GM12878 (cell line): ENCODE data around the gene FSTL4. TPM values are rescaled to one million over a fixed set of nuclear protein-coding genes. Genes with fewer than 3 reads are reported as not detected.

Experiments
- ATAC-seq: fragments of 200-7000 bp; cut with Tn5 transposase; 3 replicates; pipeline ENCODE4 v1.9.1; 2020; ENCODE audit warnings: mild to moderate bottlenecking, moderate library complexity
- BruUV-seq: library from RNA; stranded (reverse); fragments of 400-500 nt; replicated peaks from 2 replicates; lab custom pipeline; 2021; lab: Mats Ljungman, UMichigan
- CTCF ChIA-PET: fragments of 300-600 bp; sonication (Branson Sonifier 250); formaldehyde crosslinking; extraction: SDS; loops from one replicate; lab custom pipeline; 2021; ENCODE audit warnings: inconsistent platforms; lab: Yijun Ruan, JAX
- POLR2A ChIA-PET: fragments of 350-600 bp; formaldehyde crosslinking; extraction: SDS; loops from one replicate; lab custom pipeline; 2021; ENCODE audit warnings: inconsistent platforms; lab: Charles Lee
- RAD21 ChIA-PET: fragments of 300-600 bp; sonication (Branson Sonifier 250); formaldehyde crosslinking; loops from one replicate; lab custom pipeline; 2023; ENCODE audit warnings: antibody characterized with exemption; ENCODE audit not compliant: unreplicated experiment; lab: Charles Lee
- SMC1A ChIA-PET: fragments of 300-600 bp; sonication (Branson Sonifier 250); formaldehyde crosslinking; loops from one replicate; lab custom pipeline; 2023; ENCODE audit not compliant: unreplicated experiment, uncharacterized antibody; lab: Charles Lee
- DNase-seq: peaks from one replicate; pipeline ENCODE4 v3.0.0-alpha.2; 2011; ENCODE audit warnings: low read depth, low spot score
- FAIRE-seq: peaks from 3 replicates; lab custom pipeline; 2011; peaks lifted over from hg19 to GRCh38; lab: Jason Lieb, UNC
- H2AFZ ChIP-seq: 2 replicates; pipeline ENCODE4 v1.6.0; 2011; ENCODE audit warnings: low read depth, low read length, control low read depth; ENCODE audit not compliant: control insufficient read depth
- H3K27ac ChIP-seq: 2 replicates; pipeline ENCODE4 v1.5.1; 2011; ENCODE audit warnings: control low read depth; ENCODE audit not compliant: control insufficient read depth, insufficient read depth
- H3K27me3 ChIP-seq, 2 experiments: replicated peaks in 1 of 2; 2 replicates each; pipeline versions ENCODE4 v1.6.0 to v1.6.1; 2011; ENCODE audit warnings: low read length in 1 of 2; ENCODE audit not compliant: control insufficient read depth in 2 of 2, insufficient read depth in 2 of 2
- H3K36me3 ChIP-seq, 2 experiments: 2 replicates each; pipeline ENCODE4 v1.5.1; 2011; ENCODE audit warnings: low read length in 1 of 2; ENCODE audit not compliant: control insufficient read depth in 2 of 2, insufficient read depth in 2 of 2
- H3K4me1 ChIP-seq: 2 replicates; pipeline ENCODE4 v1.6.1; 2011; ENCODE audit warnings: mild to moderate bottlenecking, low read length, moderate library complexity, mixed read lengths; ENCODE audit not compliant: control insufficient read depth, insufficient read depth
- H3K4me2 ChIP-seq: 2 replicates; pipeline ENCODE4 v1.6.0; 2011; ENCODE audit warnings: control low read depth; ENCODE audit not compliant: control insufficient read depth, insufficient read depth
- H3K4me3 ChIP-seq: fragments of 200-600 bp; sonication (generic); 2 replicates; pipeline ENCODE4 v1.5.1; 2016
- H3K79me2 ChIP-seq: 2 replicates; pipeline ENCODE4 v1.6.0; 2011; ENCODE audit warnings: low read length; ENCODE audit not compliant: control insufficient read depth, insufficient read depth
- H3K9ac ChIP-seq: 2 replicates; pipeline ENCODE4 v1.8.0; 2011; ENCODE audit warnings: low read length, control low read depth, mixed read lengths; ENCODE audit not compliant: control insufficient read depth, insufficient read depth
- H3K9me3 ChIP-seq: replicated peaks from 3 replicates; pipeline ENCODE4 v1.5.1; 2011; ENCODE audit warnings: mild to moderate bottlenecking, low read length; ENCODE audit not compliant: control insufficient read depth, insufficient read depth
- H4K20me1 ChIP-seq: 2 replicates; pipeline ENCODE4 v1.6.0; 2011; ENCODE audit not compliant: control insufficient read depth, insufficient read depth
- ASH2L ChIP-seq: fragments of 300-600, 200-600 bp; sonication (generic); IDR thresholded peaks from 2 replicates; pipeline ENCODE4 v1.6.1; 2017; ENCODE audit warnings: low read depth, mild to moderate bottlenecking, borderline replicate concordance
- CBX5 ChIP-seq: sonication (generic); IDR thresholded peaks from 2 replicates; pipeline ENCODE4 v1.6.1; 2016; ENCODE audit warnings: low read depth, moderate library complexity, mild to moderate bottlenecking, inconsistent platforms
- DPF2 ChIP-seq: fragments of 450-650 bp; IDR thresholded peaks from 2 replicates; pipeline ENCODE4 v1.6.1; 2017; ENCODE audit warnings: mild to moderate bottlenecking
- KLF5 ChIP-seq: fragments of 450-650 bp; IDR thresholded peaks from 2 replicates; pipeline ENCODE4 v1.6.1; 2014; ENCODE audit warnings: mild to moderate bottlenecking; ENCODE audit not compliant: partially characterized antibody
- NBN ChIP-seq: fragments of 450-650 bp; IDR thresholded peaks from 2 replicates; pipeline ENCODE4 v1.6.1; 2016
- POLR2A ChIP-seq: IDR thresholded peaks from 2 replicates; pipeline ENCODE4 v1.6.1; 2011; ENCODE audit warnings: low read depth, mild to moderate bottlenecking, low read length
- RELA ChIP-seq: fragments of 450-650 bp; IDR thresholded peaks from 2 replicates; pipeline ENCODE4 v1.8.0; 2014; ENCODE audit warnings: borderline replicate concordance; ENCODE audit not compliant: partially characterized antibody
- STAT1 ChIP-seq: fragments of 450-650 bp; conservative IDR thresholded peaks from 2 replicates; pipeline ENCODE4 v1.6.1; 2014; ENCODE audit warnings: antibody characterized with exemption, mild to moderate bottlenecking
- STAT3 ChIP-seq: IDR thresholded peaks from 2 replicates; pipeline ENCODE4 v1.6.1; 2011; ENCODE audit warnings: low read depth, low read length, improper control_type of control experiment
- TAF1 ChIP-seq: IDR thresholded peaks from 2 replicates; pipeline ENCODE4 v1.6.1; 2011; ENCODE audit warnings: mild to moderate bottlenecking, low read depth, low read length, borderline replicate concordance
- ZBED1 ChIP-seq: IDR thresholded peaks from 2 replicates; pipeline ENCODE4 v1.6.1; 2016; ENCODE audit warnings: borderline replicate concordance
- WGBS: methylation state at CpG from one replicate; pipeline ENCODE4 v1.1.6; 2016; ENCODE audit warnings: low lambda C conversion rate; ENCODE audit not compliant: insufficient replicate concordance, insufficient coverage; ENCODE audit errors: missing lambda C conversion rate; 5-methylcytosine and 5-hydroxymethylcytosine counted together
- in situ Hi-C: fragments of 300-500 bp; cut with MboI; formaldehyde crosslinking; loops from 9 replicates; pipeline ENCODE4 v1.14.3; 2018; ENCODE audit warnings: mixed read lengths
- intact Hi-C: fragments of 100-400 bp; cut with micrococcal nuclease; formaldehyde crosslinking; loops from one replicate; pipeline ENCODE4 v1.14.2; 2022; ENCODE audit not compliant: unreplicated experiment
- polyA plus RNA-seq, 11 experiments: library from polyadenylated mRNA; depleted of rRNA in 4 of 11; unstranded in 6 of 11; stranded (reverse) in 5 of 11; fragments of >200 nt; fragmentation: Nextera tagmentation in 4 of 11; fragmentation: Illumina TruSeq in 1 of 11; extraction: Ambion mirVana in 4 of 11; extraction: Trizol in 1 of 11; gene quantifications; 1 replicate in 1 of 11; 2 replicates in 10 of 11; pipeline versions ENCODE4 v1.2.1 to v1.2.3, GENCODE V29; 2011 to 2016; ENCODE audit warnings: inconsistent platforms in 2 of 11, missing spikeins in 2 of 11, low read depth in 1 of 11
- total RNA-seq, 4 experiments: library from RNA; depleted of rRNA in 3 of 4; stranded (reverse); fragments of >200 nt in 3 of 4; fragmentation: Illumina TruSeq in 1 of 4; extraction: Trizol in 1 of 4; gene quantifications; 2 replicates each; pipeline versions ENCODE4 v1.2.1 to v1.2.3, GENCODE V29; 2013 to 2021
- TF ChIP-seq, protein P1 (sequence below): fragments of 450-650 bp; IDR thresholded peaks from 2 replicates; pipeline ENCODE4 v1.6.1; 2017; ENCODE audit warnings: mild to moderate bottlenecking, low read depth, inconsistent platforms; ENCODE audit not compliant: poor library complexity, severe bottlenecking
- TF ChIP-seq, protein P2 (sequence below): fragments of 450-650 bp; IDR thresholded peaks from 2 replicates; pipeline ENCODE4 v1.6.1; 2017; ENCODE audit warnings: mild to moderate bottlenecking, moderate library complexity
- TF ChIP-seq, protein P3 (sequence below): fragments of 450-650 bp; IDR thresholded peaks from 2 replicates; pipeline ENCODE4 v1.6.1; 2016; ENCODE audit warnings: mild to moderate bottlenecking
- TF ChIP-seq, protein P4 (sequence below): fragments of 450-650 bp; formaldehyde crosslinking; IDR thresholded peaks from 2 replicates; pipeline ENCODE4 v1.4.0; 2020; ENCODE audit warnings: mild to moderate bottlenecking, moderate library complexity

FSTL4 gene
- total and polyA plus RNA-seq, 10 of the 15 experiments (the other 5 are each of a cell fraction or from before 2014, with no cell fraction given): 0.01 to 0.79 (median 0.21) TPM; not detected in 6

DNA sequence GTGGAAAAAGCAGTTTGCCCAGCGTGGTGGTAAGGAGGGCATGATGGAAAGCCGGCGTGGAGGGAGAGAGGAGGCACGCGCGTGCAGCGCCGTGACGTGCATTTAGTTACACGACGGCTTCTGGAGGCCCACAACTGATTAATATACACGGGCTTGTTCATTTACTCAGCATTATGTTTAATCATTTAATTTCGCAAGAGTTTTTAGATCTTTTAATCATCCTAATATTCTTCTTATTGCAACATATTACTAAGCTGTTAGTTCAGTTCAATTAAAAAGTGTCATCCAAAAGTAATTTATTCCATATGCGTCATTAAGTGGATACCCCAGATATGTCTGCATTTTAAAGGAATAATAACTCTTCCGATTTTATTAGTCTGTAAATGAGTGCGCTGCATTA is 340.0 kb downstream of the FSTL4 start:
- RAD21 ChIA-PET: no interaction called here
- no peak overlapping the region for H3K4me2 ChIP-seq
- DNase-seq: no peak
- H3K4me1 ChIP-seq: no peaks in the 10 kb centered on the region
- no peak overlapping the region for H3K9ac ChIP-seq
- H3K27ac ChIP-seq: no peak overlapping the region
- POLR2A ChIA-PET: no interaction called here
- no peaks in the 10 kb centered on the region for H3K79me2 ChIP-seq
- CTCF ChIA-PET: interaction anchor here (1.1 to 1.3 kb wide), 2 partner anchors 10 to 161 kb away, joined by 3 to 5 read pairs; no protein-coding TSS in a partner anchor
- no peak for ATAC-seq
- H3K27me3 ChIP-seq: no peaks in the 10 kb centered on the region
- no peak overlapping the region for H2AFZ ChIP-seq
- no peaks in the 10 kb centered on the region for H4K20me1 ChIP-seq
- in situ Hi-C loops: no loop called here
- intact Hi-C loops: no loop called here
- no peak for FAIRE-seq
- H3K4me3 ChIP-seq: no peak overlapping the region
- H3K36me3 ChIP-seq: no peaks in the 10 kb centered on the region
- SMC1A ChIA-PET: interaction anchor here (1.2 to 1.9 kb wide), 2 partner anchors 15 to 28 kb away, joined by 3 to 4 read pairs; no protein-coding TSS in a partner anchor
- no TSS peak for BruUV-seq
- WGBS: 79% methylated on average over 16 of the region's 16 CpGs
- no peaks in the 10 kb centered on the region for H3K9me3 ChIP-seq
- TF ChIP-seq RELA: no peak
- no peak for TF ChIP-seq CBX5
- no peak for TF ChIP-seq TAF1
- TF ChIP-seq, protein P1, sequence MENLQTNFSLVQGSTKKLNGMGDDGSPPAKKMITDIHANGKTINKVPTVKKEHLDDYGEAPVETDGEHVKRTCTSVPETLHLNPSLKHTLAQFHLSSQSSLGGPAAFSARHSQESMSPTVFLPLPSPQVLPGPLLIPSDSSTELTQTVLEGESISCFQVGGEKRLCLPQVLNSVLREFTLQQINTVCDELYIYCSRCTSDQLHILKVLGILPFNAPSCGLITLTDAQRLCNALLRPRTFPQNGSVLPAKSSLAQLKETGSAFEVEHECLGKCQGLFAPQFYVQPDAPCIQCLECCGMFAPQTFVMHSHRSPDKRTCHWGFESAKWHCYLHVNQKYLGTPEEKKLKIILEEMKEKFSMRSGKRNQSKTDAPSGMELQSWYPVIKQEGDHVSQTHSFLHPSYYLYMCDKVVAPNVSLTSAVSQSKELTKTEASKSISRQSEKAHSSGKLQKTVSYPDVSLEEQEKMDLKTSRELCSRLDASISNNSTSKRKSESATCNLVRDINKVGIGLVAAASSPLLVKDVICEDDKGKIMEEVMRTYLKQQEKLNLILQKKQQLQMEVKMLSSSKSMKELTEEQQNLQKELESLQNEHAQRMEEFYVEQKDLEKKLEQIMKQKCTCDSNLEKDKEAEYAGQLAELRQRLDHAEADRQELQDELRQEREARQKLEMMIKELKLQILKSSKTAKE: no peak
- TF ChIP-seq NBN: no peak
- TF ChIP-seq, protein P2, sequence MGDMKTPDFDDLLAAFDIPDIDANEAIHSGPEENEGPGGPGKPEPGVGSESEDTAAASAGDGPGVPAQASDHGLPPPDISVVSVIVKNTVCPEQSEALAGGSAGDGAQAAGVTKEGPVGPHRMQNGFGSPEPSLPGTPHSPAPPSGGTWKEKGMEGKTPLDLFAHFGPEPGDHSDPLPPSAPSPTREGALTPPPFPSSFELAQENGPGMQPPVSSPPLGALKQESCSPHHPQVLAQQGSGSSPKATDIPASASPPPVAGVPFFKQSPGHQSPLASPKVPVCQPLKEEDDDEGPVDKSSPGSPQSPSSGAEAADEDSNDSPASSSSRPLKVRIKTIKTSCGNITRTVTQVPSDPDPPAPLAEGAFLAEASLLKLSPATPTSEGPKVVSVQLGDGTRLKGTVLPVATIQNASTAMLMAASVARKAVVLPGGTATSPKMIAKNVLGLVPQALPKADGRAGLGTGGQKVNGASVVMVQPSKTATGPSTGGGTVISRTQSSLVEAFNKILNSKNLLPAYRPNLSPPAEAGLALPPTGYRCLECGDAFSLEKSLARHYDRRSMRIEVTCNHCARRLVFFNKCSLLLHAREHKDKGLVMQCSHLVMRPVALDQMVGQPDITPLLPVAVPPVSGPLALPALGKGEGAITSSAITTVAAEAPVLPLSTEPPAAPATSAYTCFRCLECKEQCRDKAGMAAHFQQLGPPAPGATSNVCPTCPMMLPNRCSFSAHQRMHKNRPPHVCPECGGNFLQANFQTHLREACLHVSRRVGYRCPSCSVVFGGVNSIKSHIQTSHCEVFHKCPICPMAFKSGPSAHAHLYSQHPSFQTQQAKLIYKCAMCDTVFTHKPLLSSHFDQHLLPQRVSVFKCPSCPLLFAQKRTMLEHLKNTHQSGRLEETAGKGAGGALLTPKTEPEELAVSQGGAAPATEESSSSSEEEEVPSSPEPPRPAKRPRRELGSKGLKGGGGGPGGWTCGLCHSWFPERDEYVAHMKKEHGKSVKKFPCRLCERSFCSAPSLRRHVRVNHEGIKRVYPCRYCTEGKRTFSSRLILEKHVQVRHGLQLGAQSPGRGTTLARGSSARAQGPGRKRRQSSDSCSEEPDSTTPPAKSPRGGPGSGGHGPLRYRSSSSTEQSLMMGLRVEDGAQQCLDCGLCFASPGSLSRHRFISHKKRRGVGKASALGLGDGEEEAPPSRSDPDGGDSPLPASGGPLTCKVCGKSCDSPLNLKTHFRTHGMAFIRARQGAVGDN: no peak
- TF ChIP-seq ASH2L: no peak
- TF ChIP-seq, protein P3, sequence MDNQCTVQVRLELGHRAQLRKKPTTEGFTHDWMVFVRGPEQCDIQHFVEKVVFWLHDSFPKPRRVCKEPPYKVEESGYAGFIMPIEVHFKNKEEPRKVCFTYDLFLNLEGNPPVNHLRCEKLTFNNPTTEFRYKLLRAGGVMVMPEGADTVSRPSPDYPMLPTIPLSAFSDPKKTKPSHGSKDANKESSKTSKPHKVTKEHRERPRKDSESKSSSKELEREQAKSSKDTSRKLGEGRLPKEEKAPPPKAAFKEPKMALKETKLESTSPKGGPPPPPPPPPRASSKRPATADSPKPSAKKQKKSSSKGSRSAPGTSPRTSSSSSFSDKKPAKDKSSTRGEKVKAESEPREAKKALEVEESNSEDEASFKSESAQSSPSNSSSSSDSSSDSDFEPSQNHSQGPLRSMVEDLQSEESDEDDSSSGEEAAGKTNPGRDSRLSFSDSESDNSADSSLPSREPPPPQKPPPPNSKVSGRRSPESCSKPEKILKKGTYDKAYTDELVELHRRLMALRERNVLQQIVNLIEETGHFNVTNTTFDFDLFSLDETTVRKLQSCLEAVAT: no peak
- TF ChIP-seq, protein P4, sequence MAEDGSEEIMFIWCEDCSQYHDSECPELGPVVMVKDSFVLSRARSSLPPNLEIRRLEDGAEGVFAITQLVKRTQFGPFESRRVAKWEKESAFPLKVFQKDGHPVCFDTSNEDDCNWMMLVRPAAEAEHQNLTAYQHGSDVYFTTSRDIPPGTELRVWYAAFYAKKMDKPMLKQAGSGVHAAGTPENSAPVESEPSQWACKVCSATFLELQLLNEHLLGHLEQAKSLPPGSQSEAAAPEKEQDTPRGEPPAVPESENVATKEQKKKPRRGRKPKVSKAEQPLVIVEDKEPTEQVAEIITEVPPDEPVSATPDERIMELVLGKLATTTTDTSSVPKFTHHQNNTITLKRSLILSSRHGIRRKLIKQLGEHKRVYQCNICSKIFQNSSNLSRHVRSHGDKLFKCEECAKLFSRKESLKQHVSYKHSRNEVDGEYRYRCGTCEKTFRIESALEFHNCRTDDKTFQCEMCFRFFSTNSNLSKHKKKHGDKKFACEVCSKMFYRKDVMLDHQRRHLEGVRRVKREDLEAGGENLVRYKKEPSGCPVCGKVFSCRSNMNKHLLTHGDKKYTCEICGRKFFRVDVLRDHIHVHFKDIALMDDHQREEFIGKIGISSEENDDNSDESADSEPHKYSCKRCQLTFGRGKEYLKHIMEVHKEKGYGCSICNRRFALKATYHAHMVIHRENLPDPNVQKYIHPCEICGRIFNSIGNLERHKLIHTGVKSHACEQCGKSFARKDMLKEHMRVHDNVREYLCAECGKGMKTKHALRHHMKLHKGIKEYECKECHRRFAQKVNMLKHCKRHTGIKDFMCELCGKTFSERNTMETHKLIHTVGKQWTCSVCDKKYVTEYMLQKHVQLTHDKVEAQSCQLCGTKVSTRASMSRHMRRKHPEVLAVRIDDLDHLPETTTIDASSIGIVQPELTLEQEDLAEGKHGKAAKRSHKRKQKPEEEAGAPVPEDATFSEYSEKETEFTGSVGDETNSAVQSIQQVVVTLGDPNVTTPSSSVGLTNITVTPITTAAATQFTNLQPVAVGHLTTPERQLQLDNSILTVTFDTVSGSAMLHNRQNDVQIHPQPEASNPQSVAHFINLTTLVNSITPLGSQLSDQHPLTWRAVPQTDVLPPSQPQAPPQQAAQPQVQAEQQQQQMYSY (CRISPR knock-in tag): no peak
- TF ChIP-seq STAT1: no peak
- TF ChIP-seq ZBED1: no peak
- TF ChIP-seq STAT3: no peak
- TF ChIP-seq POLR2A: no peak
- no peak for TF ChIP-seq DPF2
- no peak for TF ChIP-seq KLF5
